Heart left ventricle (tissue), 16 donors: ENCODE results near the gene NME7. TPM values are rescaled to one million over a fixed set of nuclear protein-coding genes. Genes with fewer than 3 reads are reported as not detected.

Source experiments
- ATAC-seq, 4 donors: fragments of 200-7000 bp; cut with Tn5 transposase; one replicate each; pipeline ENCODE4 v1.9.1; 2020 to 2022; ENCODE audit warnings: moderate library complexity in 4 of 4, mild to moderate bottlenecking in 3 of 4, moderate number of reproducible peaks in 1 of 4
- DNase-seq, 5 donors: peaks; one replicate each; pipeline ENCODE4 v3.0.0-alpha.2; 2020
- H3K27ac ChIP-seq, 12 donors: fragments of 200-600 bp; sonication (generic) in 4 of 12; one replicate each; pipeline versions ENCODE4 v1.5.0 to v1.8.0; 2016 to 2022; ENCODE audit warnings: mild to moderate bottlenecking in 2 of 12
- H3K27me3 ChIP-seq, 9 donors: fragments of 200-600 bp; sonication (generic) in 2 of 9; one replicate each; pipeline versions ENCODE4 v1.5.1 to v1.8.0; 2016 to 2022; ENCODE audit warnings: mild to moderate bottlenecking in 3 of 9
- H3K36me3 ChIP-seq, 9 donors: fragments of 200-600 bp; sonication (generic) in 2 of 9; one replicate each; pipeline versions ENCODE4 v1.5.0 to v1.8.0; 2018 to 2022; ENCODE audit warnings: mild to moderate bottlenecking in 2 of 9
- H3K4me1 ChIP-seq, 12 donors: fragments of 200-600 bp; sonication (generic) in 4 of 12; one replicate each; pipeline versions ENCODE4 v1.5.0 to v1.8.0; 2016 to 2022; ENCODE audit warnings: mild to moderate bottlenecking in 3 of 12
- H3K4me3 ChIP-seq, 12 donors: fragments of 200-600 bp; sonication (generic) in 4 of 12; one replicate each; pipeline versions ENCODE4 v1.5.0 to v1.8.0; 2017 to 2022; ENCODE audit warnings: mild to moderate bottlenecking in 9 of 12, moderate library complexity in 4 of 12
- H3K9me3 ChIP-seq, 12 donors: fragments of 200-600 bp; sonication (generic) in 4 of 12; one replicate each; pipeline versions ENCODE4 v1.5.0 to v1.8.0; 2016 to 2022; ENCODE audit warnings: mild to moderate bottlenecking in 1 of 12
- CTCF ChIP-seq, 12 donors: fragments of 200-600 bp; sonication (generic) in 4 of 12; IDR thresholded peaks; one replicate each; pipeline versions ENCODE4 v1.5.0 to v1.8.0; 2018 to 2022; ENCODE audit warnings: antibody characterized with exemption in 12 of 12, mild to moderate bottlenecking in 5 of 12
- POLR2A ChIP-seq, 2 donors: fragments of 450-650 bp; IDR thresholded peaks; one replicate each; pipeline ENCODE4 v1.6.1; 2017; ENCODE audit warnings: antibody characterized with exemption in 2 of 2, mild to moderate bottlenecking in 2 of 2, moderate library complexity in 2 of 2
- WGBS, 4 donors: extraction: QIAGEN DNeasy Blood & Tissue Kit in 2 of 4; methylation state at CpG; one replicate each; pipeline versions ENCODE4 v1.1.5 to v1.1.7; 2013 to 2018; 5-methylcytosine and 5-hydroxymethylcytosine counted together
- intact Hi-C, 10 donors: fragments of 100-400 bp; cut with DNase I; formaldehyde crosslinking; loops; one replicate each; pipeline versions ENCODE4 v1.11.1 to v1.14.2; 2022
- polyA plus RNA-seq, 2 donors: library from polyadenylated mRNA; stranded (reverse); fragments of 200-250 nt; gene quantifications; one replicate each; pipeline ENCODE4 v1.2.3, GENCODE V29; 2013
- total RNA-seq, 9 donors: library from RNA; depleted of rRNA in 2 of 9; stranded (reverse); fragments of >200 nt in 2 of 9; fragmentation: NEBNext Ultra II Directional in 3 of 9; extraction: Animal tissue kit (Norgen Biotek cat#: 25700) in 3 of 9; gene quantifications; one replicate each; pipeline versions ENCODE4 v1.1.0 to v1.2.4, GENCODE V29; 2016 to 2023
- donor health status: ischemic (EF 13 %, LVEDD 7.1; RV severe dilation, severe dysfunction).
- donor health status: healthy with polysubstance abuse.
- donor health status: DM: no; HTN: yes; CAD: no.
- donor health status: DM: no; HTN: no; CAD: no.
- donor health status: ischemic (EF 25% LVEDD 6.9; RV normal size, moderate dysfunction).
- donor health status: ischemic (EF 25% LVEDD 5.7; RV mildly dilated, moderate dysfunction).
- donor health status: healthy.
- donor health status: DM: yes; HTN: yes; CAD: no.
- donor health status: ischemic (EF 35%, LVEDD 5.7; RV mildly dilated, moderate dysfunction).
- donor health status: nonischemic (EF 11% LVEDD 7.7; RV severe dilation, severe dysfunction).
- donor health status: DM: yes; HTN: yes; CAD: no.
- donor health status: PGD.
- donor health status: ischemic (EF 29% LVEDD 5.4; RV normal size, mild dysfunction).
- donor health status: nonischemic (EF 23%, LVEDD 6.1; RV moderate dilation, normal function).

NME7 gene
- total and polyA plus RNA-seq, 11 donors, result 3.1 to 25.2 (median 8.4) TPM

- no peak for ATAC-seq
These were observed 236.9 kb downstream of the NME7 start for GRCh38 chr1:169130683-169131082.

GRCh38 chr1:169129109-169129784 lies 238.3 kb downstream of the NME7 start:
- no peak for TF ChIP-seq CTCF (IDR thresholded peaks at IDR 0.05)
- TF ChIP-seq POLR2A (IDR thresholded peaks at IDR 0.05), result no peak
- H3K9me3 ChIP-seq, result no peaks in the 10 kb centered on the region
- intact Hi-C loops, result loop anchor here in 1 of 10 donors (10.0 kb wide), 1 partner anchor 216 kb away; no protein-coding TSS in a partner anchor
- H3K4me1 ChIP-seq, result peaks cover 0 to 45% (median 10%) of the 10 kb centered on the region in 12 donors
- H3K27me3 ChIP-seq, result no peaks in the 10 kb centered on the region
- peak overlapping the region in 4 of 12 donors; percentile 20 to 32 (median 28) for H3K27ac ChIP-seq
- no peak overlapping the region for H3K4me3 ChIP-seq
- WGBS, 4 donors, result 49 to 57% (median 53%) methylated on average over 6 of the region's 6 CpGs
- ATAC-seq (peak in 1 of 4 donors; percentile 21), DNase-seq (no peak)
- peaks cover 0 to 95% (median 73%) of the 10 kb centered on the region in 9 donors for H3K36me3 ChIP-seq

More at GRCh38 chr1:169130683-169131082, 236.9 kb downstream of the NME7 start:
- H3K4me3 ChIP-seq, result no peak overlapping the region
- no peaks in the 10 kb centered on the region for H3K9me3 ChIP-seq
- intact Hi-C loops, result loop anchor here in 1 of 10 donors (5.0 to 10.0 kb wide), 2 partner anchors 496 to 523 kb away; no protein-coding TSS in a partner anchor
- DNase-seq, result no peak
- no peak overlapping the region for H3K27ac ChIP-seq
- peaks cover 0 to 81% (median 62%) of the 10 kb centered on the region in 9 donors for H3K36me3 ChIP-seq
- TF ChIP-seq CTCF (IDR thresholded peaks at IDR 0.05) (no peak), POLR2A (IDR thresholded peaks at IDR 0.05) (no peak)
- no peaks in the 10 kb centered on the region for H3K27me3 ChIP-seq
- H3K4me1 ChIP-seq, result peaks cover 0 to 46% (median 10%) of the 10 kb centered on the region in 12 donors
- WGBS, 4 donors, result 87 to 91% (median 90%) methylated on average over 4 of the region's 4 CpGs

- no peaks in the 10 kb centered on the region for H3K27me3 ChIP-seq
- 78 to 85% (median 79%) methylated on average over 2 of the region's 2 CpGs for WGBS, 4 donors
- H3K36me3 ChIP-seq, result peaks cover 0 to 100% (median 73%) of the 10 kb centered on the region in 9 donors
- H3K27ac ChIP-seq, result peak overlapping the region in 1 of 12 donors; percentile 11
- intact Hi-C loops, result loop anchor here in 1 of 10 donors (10.0 kb wide), 1 partner anchor 216 kb away; no protein-coding TSS in a partner anchor
- no peak overlapping the region for H3K4me3 ChIP-seq
- H3K4me1 ChIP-seq, result peaks cover 0 to 40% (median 10%) of the 10 kb centered on the region in 12 donors
- DNase-seq (no peak), ATAC-seq (no peak)
- no peaks in the 10 kb centered on the region for H3K9me3 ChIP-seq
- TF ChIP-seq CTCF (IDR thresholded peaks at IDR 0.05) (no peak), POLR2A (IDR thresholded peaks at IDR 0.05) (no peak)
These were observed 239.0 kb downstream of the NME7 start for GRCh38 chr1:169128562-169128961.

GRCh38 chr1:169127305-169127704 lies 240.3 kb downstream of the NME7 start:
- no peaks in the 10 kb centered on the region for H3K27me3 ChIP-seq
- no peaks in the 10 kb centered on the region for H3K9me3 ChIP-seq
- intact Hi-C loops, result loop anchor here in 1 of 10 donors (10.0 kb wide), 1 partner anchor 217 kb away; no protein-coding TSS in a partner anchor
- DNase-seq, result no peak
- 65 to 81% (median 74%) methylated on average over 3 of the region's 3 CpGs for WGBS, 4 donors
- H3K4me1 ChIP-seq, result peaks cover 0 to 42% (median 11%) of the 10 kb centered on the region in 12 donors
- no peak overlapping the region for H3K27ac ChIP-seq
- ATAC-seq, result no peak
- H3K36me3 ChIP-seq, result peaks cover 0 to 91% (median 69%) of the 10 kb centered on the region in 9 donors
- H3K4me3 ChIP-seq, result no peak overlapping the region
- TF ChIP-seq CTCF (IDR thresholded peaks at IDR 0.05), result no peak
- TF ChIP-seq POLR2A (IDR thresholded peaks at IDR 0.05), result no peak
